NCI-H2196 (cell line): ENCODE data around the gene PXDC1.
A peak's percentile ranks its signal among the peaks of the same experiment; 100 is the strongest.

Source experiments
- DNase-seq: peaks from one replicate; lab custom pipeline; 2025; ENCODE audit not compliant: unreplicated experiment; lab: John Stamatoyannopoulos, UW

Gene PXDC1

GRCh38 chr6:3751077-3751729 is at the start of gene PXDC1:
PXDC1 (minus strand) TSS chr6:3751713; CDS start chr6:3751531, 182 bp downstream.
- peak; percentile 23 for DNase-seq

- DNase-seq = no peak
Measured at GRCh38 chr6:3800850-3801591, 49.5 kb upstream of the PXDC1 start.

- no peak for DNase-seq
Measured at GRCh38 chr6:3799719-3800118, 48.2 kb upstream of the PXDC1 start.

GRCh38 chr6:3798055-3798919 is 46.8 kb upstream of the PXDC1 start:
- DNase-seq = peak; percentile 34

GRCh38 chr6:3797231-3798054 is 45.9 kb upstream of the PXDC1 start:
- no peak for DNase-seq

- no peak for DNase-seq
Measured at GRCh38 chr6:3796719-3797041, 45.2 kb upstream of the PXDC1 start.

GRCh38 chr6:3795836-3796718 is 44.6 kb upstream of the PXDC1 start:
- DNase-seq = peak; percentile 50

- no peak for DNase-seq
Measured at GRCh38 chr6:3794092-3794491, 42.6 kb upstream of the PXDC1 start.

GRCh38 chr6:3793545-3793944 is 42.0 kb upstream of the PXDC1 start:
- DNase-seq = no peak

GRCh38 chr6:3791526-3792203 is 40.2 kb upstream of the PXDC1 start:
- DNase-seq = no peak

- DNase-seq = no peak
Measured at GRCh38 chr6:3789896-3790558, 38.5 kb upstream of the PXDC1 start.

- DNase-seq = no peak
Measured at GRCh38 chr6:3789018-3789895, 37.7 kb upstream of the PXDC1 start.

GRCh38 chr6:3788408-3789017 is 37.0 kb upstream of the PXDC1 start:
- no peak for DNase-seq

GRCh38 chr6:3786141-3786540 is 34.6 kb upstream of the PXDC1 start:
- no peak for DNase-seq

GRCh38 chr6:3785745-3786098 is 34.2 kb upstream of the PXDC1 start:
- DNase-seq = no peak

- DNase-seq = no peak
Measured at GRCh38 chr6:3784885-3785744, 33.6 kb upstream of the PXDC1 start.

- DNase-seq = no peak
Measured at GRCh38 chr6:3784423-3784822, 32.9 kb upstream of the PXDC1 start.
